Heart left ventricle (tissue), 16 donors: Measurements from ENCODE around the gene PANK3. TPM values are rescaled to one million over a fixed set of nuclear protein-coding genes. Genes with fewer than 3 reads are reported as not detected.

Experiments used
- ATAC-seq, 4 donors: fragments of 200-7000 bp; cut with Tn5 transposase; one replicate each; pipeline ENCODE4 v1.9.1; 2020 to 2022; ENCODE audit warnings: moderate library complexity in 4 of 4, mild to moderate bottlenecking in 3 of 4, moderate number of reproducible peaks in 1 of 4
- DNase-seq, 5 donors: peaks; one replicate each; pipeline ENCODE4 v3.0.0-alpha.2; 2020
- H3K27ac ChIP-seq, 12 donors: fragments of 200-600 bp; sonication (generic) in 4 of 12; one replicate each; pipeline versions ENCODE4 v1.5.0 to v1.8.0; 2016 to 2022; ENCODE audit warnings: mild to moderate bottlenecking in 2 of 12
- H3K27me3 ChIP-seq, 9 donors: fragments of 200-600 bp; sonication (generic) in 2 of 9; one replicate each; pipeline versions ENCODE4 v1.5.1 to v1.8.0; 2016 to 2022; ENCODE audit warnings: mild to moderate bottlenecking in 3 of 9
- H3K36me3 ChIP-seq, 9 donors: fragments of 200-600 bp; sonication (generic) in 2 of 9; one replicate each; pipeline versions ENCODE4 v1.5.0 to v1.8.0; 2018 to 2022; ENCODE audit warnings: mild to moderate bottlenecking in 2 of 9
- H3K4me1 ChIP-seq, 12 donors: fragments of 200-600 bp; sonication (generic) in 4 of 12; one replicate each; pipeline versions ENCODE4 v1.5.0 to v1.8.0; 2016 to 2022; ENCODE audit warnings: mild to moderate bottlenecking in 3 of 12
- H3K4me3 ChIP-seq, 12 donors: fragments of 200-600 bp; sonication (generic) in 4 of 12; one replicate each; pipeline versions ENCODE4 v1.5.0 to v1.8.0; 2017 to 2022; ENCODE audit warnings: mild to moderate bottlenecking in 9 of 12, moderate library complexity in 4 of 12
- H3K9me3 ChIP-seq, 12 donors: fragments of 200-600 bp; sonication (generic) in 4 of 12; one replicate each; pipeline versions ENCODE4 v1.5.0 to v1.8.0; 2016 to 2022; ENCODE audit warnings: mild to moderate bottlenecking in 1 of 12
- CTCF ChIP-seq, 12 donors: fragments of 200-600 bp; sonication (generic) in 4 of 12; IDR thresholded peaks; one replicate each; pipeline versions ENCODE4 v1.5.0 to v1.8.0; 2018 to 2022; ENCODE audit warnings: antibody characterized with exemption in 12 of 12, mild to moderate bottlenecking in 5 of 12
- POLR2A ChIP-seq, 2 donors: fragments of 450-650 bp; IDR thresholded peaks; one replicate each; pipeline ENCODE4 v1.6.1; 2017; ENCODE audit warnings: antibody characterized with exemption in 2 of 2, mild to moderate bottlenecking in 2 of 2, moderate library complexity in 2 of 2
- WGBS, 4 donors: extraction: QIAGEN DNeasy Blood & Tissue Kit in 2 of 4; methylation state at CpG; one replicate each; pipeline versions ENCODE4 v1.1.5 to v1.1.7; 2013 to 2018; 5-methylcytosine and 5-hydroxymethylcytosine counted together
- intact Hi-C, 10 donors: fragments of 100-400 bp; cut with DNase I; formaldehyde crosslinking; loops; one replicate each; pipeline versions ENCODE4 v1.11.1 to v1.14.2; 2022
- polyA plus RNA-seq, 2 donors: library from polyadenylated mRNA; stranded (reverse); fragments of 200-250 nt; gene quantifications; one replicate each; pipeline ENCODE4 v1.2.3, GENCODE V29; 2013
- total RNA-seq, 9 donors: library from RNA; depleted of rRNA in 2 of 9; stranded (reverse); fragments of >200 nt in 2 of 9; fragmentation: NEBNext Ultra II Directional in 3 of 9; extraction: Animal tissue kit (Norgen Biotek cat#: 25700) in 3 of 9; gene quantifications; one replicate each; pipeline versions ENCODE4 v1.1.0 to v1.2.4, GENCODE V29; 2016 to 2023
- donor health status: ischemic (EF 13 %, LVEDD 7.1; RV severe dilation, severe dysfunction).
- donor health status: healthy with polysubstance abuse.
- donor health status: DM: no; HTN: yes; CAD: no.
- donor health status: DM: no; HTN: no; CAD: no.
- donor health status: ischemic (EF 25% LVEDD 6.9; RV normal size, moderate dysfunction).
- donor health status: ischemic (EF 25% LVEDD 5.7; RV mildly dilated, moderate dysfunction).
- donor health status: healthy.
- donor health status: DM: yes; HTN: yes; CAD: no.
- donor health status: ischemic (EF 35%, LVEDD 5.7; RV mildly dilated, moderate dysfunction).
- donor health status: nonischemic (EF 11% LVEDD 7.7; RV severe dilation, severe dysfunction).
- donor health status: DM: yes; HTN: yes; CAD: no.
- donor health status: PGD.
- donor health status: ischemic (EF 29% LVEDD 5.4; RV normal size, mild dysfunction).
- donor health status: nonischemic (EF 23%, LVEDD 6.1; RV moderate dilation, normal function).

Gene PANK3
- total and polyA plus RNA-seq, 11 donors = 3.8 to 45.4 (median 28.1) TPM

- Histone ChIP-seq H3K27ac (no peak overlapping the region), H3K27me3 (peaks cover 8 to 37% (median 23%) of the 10 kb centered on the region in 9 donors), H3K36me3 (no peaks in the 10 kb centered on the region), H3K4me3 (no peak overlapping the region), H3K9me3 (no peaks in the 10 kb centered on the region), H3K4me1 (peaks cover 0 to 11% (median 2%) of the 10 kb centered on the region in 12 donors)
- ATAC-seq = no peak
- WGBS, 4 donors = 81 to 89% (median 84%) methylated on average over 4 to 5 of the region's 5 CpGs
- DNase-seq = no peak
- TF ChIP-seq POLR2A (IDR thresholded peaks at IDR 0.05) = no peak
- no peak for TF ChIP-seq CTCF (IDR thresholded peaks at IDR 0.05)
- intact Hi-C loops = no loop called here
These were observed 48.0 kb downstream of the PANK3 start for GRCh38 chr5:168531191-168531590.

DNA sequence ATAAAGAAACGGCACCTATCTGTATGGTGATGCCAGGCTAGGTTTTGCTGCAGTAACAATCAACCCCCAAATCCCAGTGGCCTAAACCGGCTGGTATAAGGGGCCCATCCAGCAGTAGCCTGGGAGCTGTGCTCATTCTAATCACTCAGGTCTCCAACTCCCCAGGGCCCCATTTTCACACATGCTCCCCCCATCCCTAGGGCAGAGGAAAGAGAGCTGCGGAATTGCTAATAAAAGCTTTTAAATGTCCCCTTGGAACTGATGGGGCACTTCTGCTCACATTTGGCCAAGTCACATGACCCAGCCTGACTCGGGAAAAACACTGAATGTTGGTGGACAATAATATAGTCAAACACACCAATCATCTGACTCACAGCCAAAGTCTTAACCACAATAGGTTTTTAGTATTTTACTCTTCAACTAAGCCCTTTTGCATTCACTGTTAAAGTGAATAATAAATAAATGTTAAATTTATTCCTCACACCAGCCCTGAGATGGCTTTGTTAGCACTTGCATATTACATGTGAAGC, 48.5 kb downstream of the PANK3 start:
- no peak for TF ChIP-seq CTCF (IDR thresholded peaks at IDR 0.05)
- no peak for TF ChIP-seq POLR2A (IDR thresholded peaks at IDR 0.05)
- 77 to 88% (median 82%) methylated on average over 4 of the region's 4 CpGs for WGBS, 4 donors
- intact Hi-C loops = no loop called here
- no peak for DNase-seq
- no peak for ATAC-seq
- Histone ChIP-seq H3K27ac (no peak overlapping the region), H3K9me3 (no peaks in the 10 kb centered on the region), H3K4me3 (no peak overlapping the region), H3K27me3 (peaks cover 8 to 37% (median 23%) of the 10 kb centered on the region in 9 donors), H3K36me3 (no peaks in the 10 kb centered on the region), H3K4me1 (peaks cover 0 to 11% (median 2%) of the 10 kb centered on the region in 12 donors)

GRCh38 chr5:168529374-168530234, 49.6 kb downstream of the PANK3 start:
- peak overlapping the region; percentile 23 to 54 (median 42) for H3K4me3 ChIP-seq
- no peak for ATAC-seq
- H3K36me3 ChIP-seq = no peaks in the 10 kb centered on the region
- no peak for TF ChIP-seq CTCF (IDR thresholded peaks at IDR 0.05)
- TF ChIP-seq POLR2A (IDR thresholded peaks at IDR 0.05) = no peak
- H3K27ac ChIP-seq = no peak overlapping the region
- 13 to 38% (median 22%) methylated on average over 21 to 125 of the region's 125 CpGs for WGBS, 4 donors
- DNase-seq = peak in 1 of 5 donors; percentile 26
- H3K9me3 ChIP-seq = no peaks in the 10 kb centered on the region
- intact Hi-C loops = no loop called here
- peaks cover 0 to 11% (median 2%) of the 10 kb centered on the region in 12 donors for H3K4me1 ChIP-seq
- H3K27me3 ChIP-seq = peaks cover 8 to 37% (median 23%) of the 10 kb centered on the region in 9 donors
